ENCODE measurements around the gene ARHGAP24.

GRCh38 chr4:85488416-85488815 is 13.5 kb downstream of the ARHGAP24 start:
- no peak for TF ChIP-seq CTCF (IDR thresholded peaks at IDR 0.05)
- TF ChIP-seq POLR2A (IDR thresholded peaks at IDR 0.05) = no peak
